ENCODE results near the gene CHPT1. TPM values are rescaled to one million over a fixed set of nuclear protein-coding genes. Genes with fewer than 3 reads are reported as not detected.

Gene CHPT1
- total RNA-seq, 4 donors from 2014 or later: 32.3 to 67.3 (median 36.1) TPM

DNA sequence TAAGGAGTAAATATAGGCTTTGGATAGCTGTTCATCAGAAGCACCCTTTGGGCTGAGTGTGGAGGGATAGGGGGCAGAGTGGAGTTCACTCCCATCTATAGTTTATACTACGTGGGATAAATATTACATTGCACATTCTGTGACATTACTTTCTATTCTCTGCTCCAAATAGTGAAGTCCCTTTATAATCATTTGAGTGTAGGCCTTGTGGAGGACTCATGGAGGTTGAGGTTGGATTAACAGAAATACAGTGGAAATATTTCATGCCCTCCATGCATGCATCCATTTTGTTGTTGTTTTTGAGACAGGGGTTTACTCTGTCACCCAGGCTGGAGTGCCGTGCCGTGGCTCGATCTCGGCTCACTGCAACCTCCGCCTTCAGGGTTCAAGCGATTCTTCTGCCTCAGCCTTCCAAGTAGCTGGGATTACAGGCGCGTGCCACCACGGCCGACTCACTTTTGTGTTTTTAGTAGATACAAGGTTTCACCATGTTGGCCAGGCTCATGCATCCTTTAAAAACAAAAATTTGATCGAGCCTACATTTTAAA lies 1.4 kb downstream of the CHPT1 start:
- no peaks in the 10 kb centered on the region for H3K9me3 ChIP-seq
- TF ChIP-seq, protein P1, sequence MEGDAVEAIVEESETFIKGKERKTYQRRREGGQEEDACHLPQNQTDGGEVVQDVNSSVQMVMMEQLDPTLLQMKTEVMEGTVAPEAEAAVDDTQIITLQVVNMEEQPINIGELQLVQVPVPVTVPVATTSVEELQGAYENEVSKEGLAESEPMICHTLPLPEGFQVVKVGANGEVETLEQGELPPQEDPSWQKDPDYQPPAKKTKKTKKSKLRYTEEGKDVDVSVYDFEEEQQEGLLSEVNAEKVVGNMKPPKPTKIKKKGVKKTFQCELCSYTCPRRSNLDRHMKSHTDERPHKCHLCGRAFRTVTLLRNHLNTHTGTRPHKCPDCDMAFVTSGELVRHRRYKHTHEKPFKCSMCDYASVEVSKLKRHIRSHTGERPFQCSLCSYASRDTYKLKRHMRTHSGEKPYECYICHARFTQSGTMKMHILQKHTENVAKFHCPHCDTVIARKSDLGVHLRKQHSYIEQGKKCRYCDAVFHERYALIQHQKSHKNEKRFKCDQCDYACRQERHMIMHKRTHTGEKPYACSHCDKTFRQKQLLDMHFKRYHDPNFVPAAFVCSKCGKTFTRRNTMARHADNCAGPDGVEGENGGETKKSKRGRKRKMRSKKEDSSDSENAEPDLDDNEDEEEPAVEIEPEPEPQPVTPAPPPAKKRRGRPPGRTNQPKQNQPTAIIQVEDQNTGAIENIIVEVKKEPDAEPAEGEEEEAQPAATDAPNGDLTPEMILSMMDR (IDR thresholded peaks at IDR 0.05 in 4 of 5, conservative IDR thresholded peaks at IDR 0.05 in 1 of 5): peak in 1 of 5 experiments; percentile 22
- no peak for TF ChIP-seq POLR2A (IDR thresholded peaks at IDR 0.05)
- peak overlapping the region; percentile 72 to 94 (median 84) for H3K4me3 ChIP-seq
- intact Hi-C loops (cut with DNase I; ENCODE audit: low total_unique reads): loop anchor here (5.0 kb wide), 2 partner anchors 207 to 292 kb away; partner anchors contain the start of gene ARL1
- H3K27ac ChIP-seq: peak overlapping the region; percentile 96 to 98 (median 96)
- in situ Hi-C loops (cut with MboI; ENCODE audit: low sequenced_read_pairs in 4 of 4): no loop called here
- H3K4me1 ChIP-seq: peaks cover 46 to 48% of the 10 kb centered on the region in 2 donors
- no peak for ATAC-seq
- no peaks in the 10 kb centered on the region for H3K27me3 ChIP-seq
- H3K36me3 ChIP-seq: no peaks in the 10 kb centered on the region
- peak in 1 of 2 donors; percentile 22 for DNase-seq

DNA sequence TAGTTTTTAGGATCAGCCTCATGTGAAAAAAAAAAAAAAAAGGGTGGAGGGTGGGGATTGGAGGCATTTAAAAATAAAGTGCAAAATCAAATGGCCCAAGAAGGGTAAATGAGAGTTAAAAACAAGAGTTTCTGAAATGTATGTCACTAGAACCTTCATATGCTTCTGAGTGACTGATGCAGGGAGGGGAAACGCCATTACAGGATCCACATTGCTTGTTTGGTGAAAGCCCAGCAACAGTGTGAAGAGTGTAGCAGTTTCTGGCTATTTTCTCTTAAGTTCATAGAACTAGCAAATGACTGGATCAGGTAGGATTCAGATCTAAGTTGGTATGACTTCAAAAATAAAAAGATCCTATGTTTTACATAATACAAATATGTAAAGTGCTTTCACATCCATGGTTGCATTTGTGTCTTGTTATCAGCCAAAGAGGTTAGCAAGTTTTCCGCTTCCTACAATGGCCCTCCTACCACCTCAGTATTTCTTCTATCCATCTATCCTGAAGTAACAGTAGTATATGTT lies 2.9 kb downstream of the CHPT1 start:
- Histone ChIP-seq H3K36me3 (no peaks in the 10 kb centered on the region), H3K27me3 (no peaks in the 10 kb centered on the region), H3K4me1 (peaks cover 46 to 48% of the 10 kb centered on the region in 2 donors), H3K4me3 (no peak overlapping the region), H3K27ac (peak overlapping the region; percentile 96 to 98 (median 96)), H3K9me3 (no peaks in the 10 kb centered on the region)
- intact Hi-C loops (cut with DNase I; ENCODE audit: low total_unique reads): no loop called here
- ATAC-seq: no peak
- in situ Hi-C loops (cut with MboI; ENCODE audit: low sequenced_read_pairs in 4 of 4): no loop called here
- TF ChIP-seq POLR2A (IDR thresholded peaks at IDR 0.05): no peak
- TF ChIP-seq, protein P1 (IDR thresholded peaks at IDR 0.05 in 4 of 5, conservative IDR thresholded peaks at IDR 0.05 in 1 of 5): no peak
- DNase-seq: no peak

DNA sequence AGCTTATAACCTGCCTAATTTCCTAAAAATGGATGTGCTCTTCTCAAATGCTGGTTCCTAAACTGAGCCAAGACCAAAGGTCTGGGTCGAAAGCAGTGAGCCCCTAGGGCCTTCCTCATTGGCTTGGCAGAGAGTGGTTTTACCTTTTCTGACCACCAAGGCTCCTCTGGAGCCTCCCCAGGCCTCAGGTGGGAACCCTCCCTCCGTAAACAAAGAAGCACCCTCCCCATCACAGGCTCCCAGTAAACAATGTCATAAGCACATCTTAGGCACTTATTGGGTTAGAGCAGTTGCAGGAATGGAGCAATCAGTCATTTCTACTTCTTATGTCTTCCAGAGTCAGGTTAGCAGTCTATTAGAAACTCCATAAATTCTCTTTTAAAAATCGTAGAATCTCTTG lies 6.0 kb downstream of the CHPT1 start:
- no peak for ATAC-seq
- in situ Hi-C loops (cut with MboI; ENCODE audit: low sequenced_read_pairs in 4 of 4) (no loop called here), intact Hi-C loops (cut with DNase I; ENCODE audit: low total_unique reads) (no loop called here)
- Histone ChIP-seq H3K9me3 (no peaks in the 10 kb centered on the region), H3K36me3 (no peaks in the 10 kb centered on the region), H3K4me3 (no peak overlapping the region), H3K27ac (no peak overlapping the region), H3K4me1 (peaks cover 38 to 39% of the 10 kb centered on the region in 2 donors), H3K27me3 (no peaks in the 10 kb centered on the region)
- TF ChIP-seq, protein P1 (IDR thresholded peaks at IDR 0.05 in 4 of 5, conservative IDR thresholded peaks at IDR 0.05 in 1 of 5): no peak
- TF ChIP-seq POLR2A (IDR thresholded peaks at IDR 0.05): no peak
- DNase-seq: no peak

DNA sequence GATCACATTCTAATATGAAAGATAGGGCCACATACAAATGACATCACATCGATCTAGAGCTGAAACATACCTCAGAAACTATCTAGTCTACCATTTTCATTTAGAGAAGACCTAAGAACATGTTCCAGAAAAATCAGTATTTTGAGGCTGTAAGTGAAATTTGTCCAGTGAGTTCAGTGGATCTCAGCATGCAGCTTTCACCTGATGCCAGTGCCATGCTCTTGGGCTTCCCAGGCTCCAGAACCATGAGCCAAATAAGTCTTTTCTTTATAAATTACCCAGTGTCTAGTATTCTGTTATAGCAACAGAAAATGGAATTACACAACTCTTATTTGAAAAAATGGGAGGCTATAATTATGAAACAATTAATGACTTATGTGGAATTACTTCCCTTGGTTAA lies 9.0 kb downstream of the CHPT1 start:
- TF ChIP-seq, protein P1 (IDR thresholded peaks at IDR 0.05 in 4 of 5, conservative IDR thresholded peaks at IDR 0.05 in 1 of 5): no peak
- TF ChIP-seq POLR2A (IDR thresholded peaks at IDR 0.05): no peak
- in situ Hi-C loops (cut with MboI; ENCODE audit: low sequenced_read_pairs in 4 of 4): no loop called here
- intact Hi-C loops (cut with DNase I; ENCODE audit: low total_unique reads): no loop called here
- H3K36me3 ChIP-seq: no peaks in the 10 kb centered on the region
- ATAC-seq (no peak), DNase-seq (no peak)
- no peaks in the 10 kb centered on the region for H3K9me3 ChIP-seq
- H3K27me3 ChIP-seq: no peaks in the 10 kb centered on the region
- no peak overlapping the region for H3K4me3 ChIP-seq
- H3K27ac ChIP-seq: no peak overlapping the region
- peaks cover 12 to 16% of the 10 kb centered on the region in 2 donors for H3K4me1 ChIP-seq

Data from gastrocnemius medialis (tissue), 4 donors.